DND-41 (cell line): ENCODE measurements around the gene RDH14.

Experiments
- EZH2 ChIP-seq: IDR thresholded peaks from 3 replicates; pipeline ENCODE4 v1.6.1; 2012; ENCODE audit warnings: borderline replicate concordance, low read depth, mild to moderate bottlenecking, moderate library complexity, low read length, inconsistent platforms; ENCODE audit not compliant: severe bottlenecking
- TF ChIP-seq, protein P1 (sequence below): IDR thresholded peaks from 2 replicates; pipeline ENCODE4 v1.5.1; 2012; ENCODE audit warnings: borderline replicate concordance, low read length, moderate library complexity, mild to moderate bottlenecking; ENCODE audit not compliant: poor library complexity, severe bottlenecking; ENCODE audit errors: extremely low read depth

- TF ChIP-seq, protein P1, sequence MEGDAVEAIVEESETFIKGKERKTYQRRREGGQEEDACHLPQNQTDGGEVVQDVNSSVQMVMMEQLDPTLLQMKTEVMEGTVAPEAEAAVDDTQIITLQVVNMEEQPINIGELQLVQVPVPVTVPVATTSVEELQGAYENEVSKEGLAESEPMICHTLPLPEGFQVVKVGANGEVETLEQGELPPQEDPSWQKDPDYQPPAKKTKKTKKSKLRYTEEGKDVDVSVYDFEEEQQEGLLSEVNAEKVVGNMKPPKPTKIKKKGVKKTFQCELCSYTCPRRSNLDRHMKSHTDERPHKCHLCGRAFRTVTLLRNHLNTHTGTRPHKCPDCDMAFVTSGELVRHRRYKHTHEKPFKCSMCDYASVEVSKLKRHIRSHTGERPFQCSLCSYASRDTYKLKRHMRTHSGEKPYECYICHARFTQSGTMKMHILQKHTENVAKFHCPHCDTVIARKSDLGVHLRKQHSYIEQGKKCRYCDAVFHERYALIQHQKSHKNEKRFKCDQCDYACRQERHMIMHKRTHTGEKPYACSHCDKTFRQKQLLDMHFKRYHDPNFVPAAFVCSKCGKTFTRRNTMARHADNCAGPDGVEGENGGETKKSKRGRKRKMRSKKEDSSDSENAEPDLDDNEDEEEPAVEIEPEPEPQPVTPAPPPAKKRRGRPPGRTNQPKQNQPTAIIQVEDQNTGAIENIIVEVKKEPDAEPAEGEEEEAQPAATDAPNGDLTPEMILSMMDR: no peak
- TF ChIP-seq EZH2: no peak
These were observed 34.0 kb downstream of the RDH14 start for GRCh38 chr2:18526429-18526828.
